Trophoblast cell (in vitro differentiated cells and primary cell): ENCODE measurements around the gene KIAA1549.

Experiments used
- DNase-seq, 2 donors: peaks; one replicate each; pipeline ENCODE4 v3.0.0-alpha.2; 2016
- H2AFZ ChIP-seq: 2 replicates; pipeline ENCODE4 v1.6.1; 2013; ENCODE audit warnings: low read length, moderate library complexity, mild to moderate bottlenecking; ENCODE audit not compliant: insufficient read depth, poor library complexity
- H2AK5ac ChIP-seq: 2 replicates; pipeline ENCODE4 v1.6.1; 2013; ENCODE audit warnings: mild to moderate bottlenecking, low read length
- H2BK120ac ChIP-seq: 2 replicates; pipeline ENCODE4 v1.6.1; 2013; ENCODE audit warnings: low read length, mild to moderate bottlenecking, moderate library complexity; ENCODE audit not compliant: insufficient read depth, poor library complexity
- H2BK12ac ChIP-seq: 2 replicates; pipeline ENCODE4 v1.6.1; 2013; ENCODE audit warnings: mild to moderate bottlenecking, low read length, moderate library complexity
- H2BK5ac ChIP-seq: 2 replicates; pipeline ENCODE4 v1.6.1; 2013; ENCODE audit warnings: low read length, low read depth, moderate library complexity, mild to moderate bottlenecking; ENCODE audit not compliant: poor library complexity
- H3K14ac ChIP-seq: 2 replicates; pipeline ENCODE4 v1.6.1; 2013; ENCODE audit warnings: mild to moderate bottlenecking, low read length
- H3K18ac ChIP-seq: 2 replicates; pipeline ENCODE4 v1.6.1; 2013; ENCODE audit warnings: mild to moderate bottlenecking, low read length
- H3K23ac ChIP-seq: 2 replicates; pipeline ENCODE4 v1.6.1; 2013; ENCODE audit warnings: low read length
- H3K27ac ChIP-seq: 2 replicates; pipeline ENCODE4 v1.5.1; 2013; ENCODE audit warnings: low read depth, mild to moderate bottlenecking, inconsistent platforms, low read length, moderate library complexity
- H3K27me3 ChIP-seq: 2 replicates; pipeline ENCODE4 v1.6.1; 2013; ENCODE audit warnings: inconsistent platforms, mild to moderate bottlenecking, low read length, moderate library complexity; ENCODE audit not compliant: insufficient read depth
- H3K36me3 ChIP-seq, 2 experiments: 1 replicate in 1 of 2; 2 replicates in 1 of 2; pipeline ENCODE4 v1.6.1; 2013; ENCODE audit warnings: low read length in 2 of 2, mild to moderate bottlenecking in 2 of 2, moderate library complexity in 1 of 2; ENCODE audit not compliant: insufficient read depth in 2 of 2, control insufficient read depth in 1 of 2
- H3K4ac ChIP-seq: 2 replicates; pipeline ENCODE4 v1.6.1; 2013; ENCODE audit warnings: low read depth, mild to moderate bottlenecking, low read length, moderate library complexity
- H3K4me1 ChIP-seq, 2 experiments: 1 replicate in 1 of 2; 2 replicates in 1 of 2; pipeline ENCODE4 v1.6.1; 2013; ENCODE audit warnings: low read length in 2 of 2, mild to moderate bottlenecking in 2 of 2, moderate library complexity in 1 of 2; ENCODE audit not compliant: insufficient read depth in 2 of 2, control insufficient read depth in 1 of 2
- H3K4me2 ChIP-seq: 2 replicates; pipeline ENCODE4 v1.6.1; 2013; ENCODE audit warnings: inconsistent platforms, mild to moderate bottlenecking, low read length, moderate library complexity
- H3K4me3 ChIP-seq: 2 replicates; pipeline ENCODE4 v1.5.1; 2013; ENCODE audit warnings: mild to moderate bottlenecking, low read depth, low read length, inconsistent platforms
- H3K79me1 ChIP-seq: one replicate; pipeline ENCODE4 v1.6.1; 2013; ENCODE audit warnings: low read length
- H3K79me2 ChIP-seq: 2 replicates; pipeline ENCODE4 v1.6.1; 2013; ENCODE audit warnings: low read length, mild to moderate bottlenecking; ENCODE audit not compliant: control insufficient read depth, insufficient read depth, poor library complexity
- H3K9ac ChIP-seq: 2 replicates; pipeline ENCODE4 v1.6.1; 2013; ENCODE audit warnings: mild to moderate bottlenecking, low read length
- H3K9me3 ChIP-seq: 2 replicates; pipeline ENCODE4 v1.6.1; 2013; ENCODE audit warnings: low read depth, mild to moderate bottlenecking, control low read depth, inconsistent platforms, low read length; ENCODE audit not compliant: insufficient read depth
- H4K12ac ChIP-seq: 2 replicates; pipeline ENCODE4 v1.6.1; 2013; ENCODE audit warnings: low read depth, mild to moderate bottlenecking, low read length, moderate library complexity
- H4K8ac ChIP-seq: 2 replicates; pipeline ENCODE4 v1.6.1; 2013; ENCODE audit warnings: low read depth, mild to moderate bottlenecking, low read length, moderate library complexity
- H4K91ac ChIP-seq: one replicate; pipeline ENCODE4 v1.6.1; 2013; ENCODE audit warnings: low read depth, mild to moderate bottlenecking, low read length, moderate library complexity
- WGBS: extraction: QIAGEN DNeasy Blood & Tissue Kit; methylation state at CpG from one replicate; pipeline ENCODE4 v1.1.7; 2013; ENCODE audit warnings: missing lambda C conversion rate; ENCODE audit not compliant: insufficient read length, insufficient coverage; ENCODE audit errors: extremely low coverage; 5-methylcytosine and 5-hydroxymethylcytosine counted together

Gene KIAA1549

DNA sequence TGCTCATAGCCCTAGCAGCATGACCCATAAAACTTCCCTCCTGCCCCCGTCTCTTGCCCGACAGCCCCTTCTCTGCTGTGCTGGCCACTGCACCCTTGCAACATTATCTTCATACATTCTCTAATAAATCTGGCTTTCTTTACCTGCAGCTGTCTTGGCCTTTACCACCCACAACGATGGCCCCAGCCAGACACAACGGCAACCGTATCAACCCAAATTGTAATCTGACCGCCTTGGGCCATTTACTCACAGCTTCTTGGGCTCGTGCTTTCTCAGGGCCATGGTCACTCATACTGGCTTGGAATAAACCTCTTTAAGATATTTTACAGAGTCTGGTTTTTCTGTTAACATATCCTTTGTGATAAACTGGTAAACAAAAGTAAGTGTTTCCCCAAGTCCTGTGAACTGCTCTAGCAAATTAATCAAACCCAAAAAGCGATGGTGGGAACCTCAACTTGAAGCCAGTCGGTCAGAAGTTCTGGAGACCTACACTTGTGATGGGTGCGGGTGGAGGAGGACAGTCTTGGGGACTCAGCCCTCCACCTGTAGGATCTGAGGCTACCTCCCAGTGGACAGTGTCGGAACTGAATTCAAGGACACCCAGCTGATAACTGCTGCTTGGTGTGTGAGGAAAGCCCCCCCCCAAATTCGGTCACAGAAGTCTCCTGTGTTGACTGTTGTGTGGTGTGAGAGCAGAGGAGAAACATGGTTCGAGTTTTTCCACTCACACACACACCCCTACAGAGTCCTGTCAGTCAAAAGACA is 95.6 kb downstream of the KIAA1549 start:
- H2AK5ac ChIP-seq = peak overlapping the region; percentile 75
- no peak overlapping the region for H2AFZ ChIP-seq
- H2BK5ac ChIP-seq = no peak overlapping the region
- no peak overlapping the region for H3K27ac ChIP-seq
- no peak overlapping the region for H3K18ac ChIP-seq
- no peak overlapping the region for H3K14ac ChIP-seq
- WGBS = no CpG with 5 or more reads among the region's 13 CpGs
- no peaks in the 10 kb centered on the region for H3K27me3 ChIP-seq
- H3K4me3 ChIP-seq = no peak overlapping the region
- no peak overlapping the region for H4K91ac ChIP-seq
- no peak overlapping the region for H3K23ac ChIP-seq
- H3K4me1 ChIP-seq = peaks cover 13 to 17% of the 10 kb centered on the region in 2 experiments
- H3K4ac ChIP-seq = no peak overlapping the region
- H3K9ac ChIP-seq = no peak overlapping the region
- H2BK12ac ChIP-seq = peak overlapping the region; percentile 41
- no peak overlapping the region for H2BK120ac ChIP-seq
- H3K9me3 ChIP-seq = peaks cover 2% of the 10 kb centered on the region
- no peak overlapping the region for H3K4me2 ChIP-seq
- no peak overlapping the region for H4K8ac ChIP-seq
- H3K79me1 ChIP-seq = peaks cover 8% of the 10 kb centered on the region
- H3K36me3 ChIP-seq = peaks cover 12 to 15% of the 10 kb centered on the region in 2 experiments
- H4K12ac ChIP-seq = no peak overlapping the region
- H3K79me2 ChIP-seq = no peaks in the 10 kb centered on the region
- no peak for DNase-seq

DNA sequence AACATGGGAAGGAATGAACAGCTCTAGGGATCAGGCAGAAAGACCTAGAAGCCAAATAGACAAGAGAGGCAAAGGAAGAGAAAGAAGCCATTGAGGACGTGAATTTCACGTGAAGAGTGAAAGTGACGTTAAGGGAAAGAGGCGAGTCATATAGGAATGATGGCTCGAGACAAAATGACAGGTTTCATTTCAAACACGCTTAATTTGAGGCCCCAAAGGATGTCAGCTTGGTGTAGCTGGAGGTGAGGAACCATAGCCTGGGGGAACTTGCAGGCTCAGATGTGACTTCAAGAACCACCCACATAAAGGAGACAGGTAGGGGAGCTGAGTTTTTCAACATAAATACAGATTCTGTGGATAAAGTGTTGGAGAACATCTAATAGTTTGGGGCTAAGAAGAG is 98.9 kb downstream of the KIAA1549 start:
- Histone ChIP-seq H3K14ac (no peak overlapping the region), H3K4me3 (no peak overlapping the region), H3K27me3 (no peaks in the 10 kb centered on the region), H2BK5ac (no peak overlapping the region), H2AFZ (no peak overlapping the region), H3K79me2 (no peaks in the 10 kb centered on the region), H4K12ac (no peak overlapping the region), H3K23ac (no peak overlapping the region), H3K36me3 (peaks cover 12 to 28% of the 10 kb centered on the region in 2 experiments), H2AK5ac (no peak overlapping the region), H3K18ac (no peak overlapping the region), H3K9me3 (peaks cover 2% of the 10 kb centered on the region), H3K4me1 (peaks cover 4% of the 10 kb centered on the region in 2 experiments), H3K9ac (no peak overlapping the region), H2BK12ac (no peak overlapping the region), H4K91ac (no peak overlapping the region), H3K4me2 (no peak overlapping the region), H3K4ac (no peak overlapping the region), H2BK120ac (no peak overlapping the region), H3K27ac (no peak overlapping the region), H3K79me1 (peaks cover 2% of the 10 kb centered on the region), H4K8ac (no peak overlapping the region)
- no CpG with 5 or more reads among the region's 6 CpGs for WGBS
- DNase-seq = no peak

GRCh38 chr7:138881579-138882188 is 99.5 kb downstream of the KIAA1549 start:
- no CpG with 5 or more reads among the region's 6 CpGs for WGBS
- Histone ChIP-seq H3K18ac (no peak overlapping the region), H2BK12ac (no peak overlapping the region)

GRCh38 chr7:138880881-138881578 is 100.2 kb downstream of the KIAA1549 start:
- DNase-seq = no peak
- no CpG with 5 or more reads among the region's 13 CpGs for WGBS

More at GRCh38 chr7:138881579-138882188, 99.5 kb downstream of the KIAA1549 start:
- no peak overlapping the region for H3K14ac ChIP-seq
- H2BK120ac ChIP-seq = no peak overlapping the region
- peaks cover 3 to 4% of the 10 kb centered on the region in 2 experiments for H3K4me1 ChIP-seq
- peaks cover 12 to 31% of the 10 kb centered on the region in 2 experiments for H3K36me3 ChIP-seq
- no peak overlapping the region for H3K27ac ChIP-seq
- peaks cover 2% of the 10 kb centered on the region for H3K9me3 ChIP-seq
- H4K8ac ChIP-seq = no peak overlapping the region
- no peak overlapping the region for H2AK5ac ChIP-seq
- no peaks in the 10 kb centered on the region for H3K27me3 ChIP-seq
- H3K23ac ChIP-seq = no peak overlapping the region
- no peak overlapping the region for H3K4ac ChIP-seq
- H3K4me3 ChIP-seq = no peak overlapping the region
- H4K91ac ChIP-seq = no peak overlapping the region
- H2AFZ ChIP-seq = no peak overlapping the region
- peaks cover 2% of the 10 kb centered on the region for H3K79me1 ChIP-seq
- H3K4me2 ChIP-seq = no peak overlapping the region
- no peak overlapping the region for H3K9ac ChIP-seq
- no peak overlapping the region for H4K12ac ChIP-seq
- no peak overlapping the region for H2BK5ac ChIP-seq
- DNase-seq = no peak
- no peaks in the 10 kb centered on the region for H3K79me2 ChIP-seq

More at GRCh38 chr7:138880881-138881578, 100.2 kb downstream of the KIAA1549 start:
- Histone ChIP-seq H3K4ac (no peak overlapping the region), H3K27ac (no peak overlapping the region), H3K4me1 (peaks cover 3 to 4% of the 10 kb centered on the region in 2 experiments), H3K9ac (no peak overlapping the region), H2AFZ (no peak overlapping the region), H3K79me1 (no peaks in the 10 kb centered on the region), H2BK120ac (no peak overlapping the region), H3K27me3 (no peaks in the 10 kb centered on the region), H4K8ac (no peak overlapping the region), H2BK12ac (no peak overlapping the region), H2AK5ac (no peak overlapping the region), H3K4me3 (no peak overlapping the region), H3K14ac (no peak overlapping the region), H4K12ac (no peak overlapping the region), H2BK5ac (no peak overlapping the region), H4K91ac (no peak overlapping the region), H3K18ac (no peak overlapping the region), H3K79me2 (no peaks in the 10 kb centered on the region), H3K9me3 (peaks cover 2% of the 10 kb centered on the region), H3K36me3 (peaks cover 12 to 31% of the 10 kb centered on the region in 2 experiments), H3K4me2 (no peak overlapping the region), H3K23ac (no peak overlapping the region)
